Measurements from ENCODE around the gene NFKBIZ.

- TF ChIP-seq TAF1 (conservative IDR thresholded peaks at IDR 0.05) (no peak), JUND (IDR thresholded peaks at IDR 0.05) (no peak), RXRA (IDR thresholded peaks at IDR 0.05) (no peak), GABPA (IDR thresholded peaks at IDR 0.05 in 1 of 2, conservative IDR thresholded peaks at IDR 0.05 in 1 of 2) (no peak), RAD21 (IDR thresholded peaks at IDR 0.05) (no peak), YY1 (IDR thresholded peaks at IDR 0.05) (no peak), SP1 (IDR thresholded peaks at IDR 0.05) (no peak)
- TF ChIP-seq, protein P1, sequence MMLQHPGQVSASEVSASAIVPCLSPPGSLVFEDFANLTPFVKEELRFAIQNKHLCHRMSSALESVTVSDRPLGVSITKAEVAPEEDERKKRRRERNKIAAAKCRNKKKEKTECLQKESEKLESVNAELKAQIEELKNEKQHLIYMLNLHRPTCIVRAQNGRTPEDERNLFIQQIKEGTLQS (IDR thresholded peaks at IDR 0.05): no peak
- TF ChIP-seq, protein P2, sequence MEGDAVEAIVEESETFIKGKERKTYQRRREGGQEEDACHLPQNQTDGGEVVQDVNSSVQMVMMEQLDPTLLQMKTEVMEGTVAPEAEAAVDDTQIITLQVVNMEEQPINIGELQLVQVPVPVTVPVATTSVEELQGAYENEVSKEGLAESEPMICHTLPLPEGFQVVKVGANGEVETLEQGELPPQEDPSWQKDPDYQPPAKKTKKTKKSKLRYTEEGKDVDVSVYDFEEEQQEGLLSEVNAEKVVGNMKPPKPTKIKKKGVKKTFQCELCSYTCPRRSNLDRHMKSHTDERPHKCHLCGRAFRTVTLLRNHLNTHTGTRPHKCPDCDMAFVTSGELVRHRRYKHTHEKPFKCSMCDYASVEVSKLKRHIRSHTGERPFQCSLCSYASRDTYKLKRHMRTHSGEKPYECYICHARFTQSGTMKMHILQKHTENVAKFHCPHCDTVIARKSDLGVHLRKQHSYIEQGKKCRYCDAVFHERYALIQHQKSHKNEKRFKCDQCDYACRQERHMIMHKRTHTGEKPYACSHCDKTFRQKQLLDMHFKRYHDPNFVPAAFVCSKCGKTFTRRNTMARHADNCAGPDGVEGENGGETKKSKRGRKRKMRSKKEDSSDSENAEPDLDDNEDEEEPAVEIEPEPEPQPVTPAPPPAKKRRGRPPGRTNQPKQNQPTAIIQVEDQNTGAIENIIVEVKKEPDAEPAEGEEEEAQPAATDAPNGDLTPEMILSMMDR (IDR thresholded peaks at IDR 0.05; ENCODE audit: low read depth, low read length, missing input control): no peak
- TF ChIP-seq, protein P3, sequence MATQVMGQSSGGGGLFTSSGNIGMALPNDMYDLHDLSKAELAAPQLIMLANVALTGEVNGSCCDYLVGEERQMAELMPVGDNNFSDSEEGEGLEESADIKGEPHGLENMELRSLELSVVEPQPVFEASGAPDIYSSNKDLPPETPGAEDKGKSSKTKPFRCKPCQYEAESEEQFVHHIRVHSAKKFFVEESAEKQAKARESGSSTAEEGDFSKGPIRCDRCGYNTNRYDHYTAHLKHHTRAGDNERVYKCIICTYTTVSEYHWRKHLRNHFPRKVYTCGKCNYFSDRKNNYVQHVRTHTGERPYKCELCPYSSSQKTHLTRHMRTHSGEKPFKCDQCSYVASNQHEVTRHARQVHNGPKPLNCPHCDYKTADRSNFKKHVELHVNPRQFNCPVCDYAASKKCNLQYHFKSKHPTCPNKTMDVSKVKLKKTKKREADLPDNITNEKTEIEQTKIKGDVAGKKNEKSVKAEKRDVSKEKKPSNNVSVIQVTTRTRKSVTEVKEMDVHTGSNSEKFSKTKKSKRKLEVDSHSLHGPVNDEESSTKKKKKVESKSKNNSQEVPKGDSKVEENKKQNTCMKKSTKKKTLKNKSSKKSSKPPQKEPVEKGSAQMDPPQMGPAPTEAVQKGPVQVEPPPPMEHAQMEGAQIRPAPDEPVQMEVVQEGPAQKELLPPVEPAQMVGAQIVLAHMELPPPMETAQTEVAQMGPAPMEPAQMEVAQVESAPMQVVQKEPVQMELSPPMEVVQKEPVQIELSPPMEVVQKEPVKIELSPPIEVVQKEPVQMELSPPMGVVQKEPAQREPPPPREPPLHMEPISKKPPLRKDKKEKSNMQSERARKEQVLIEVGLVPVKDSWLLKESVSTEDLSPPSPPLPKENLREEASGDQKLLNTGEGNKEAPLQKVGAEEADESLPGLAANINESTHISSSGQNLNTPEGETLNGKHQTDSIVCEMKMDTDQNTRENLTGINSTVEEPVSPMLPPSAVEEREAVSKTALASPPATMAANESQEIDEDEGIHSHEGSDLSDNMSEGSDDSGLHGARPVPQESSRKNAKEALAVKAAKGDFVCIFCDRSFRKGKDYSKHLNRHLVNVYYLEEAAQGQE (IDR thresholded peaks at IDR 0.05): no peak
- TF ChIP-seq, protein P4, sequence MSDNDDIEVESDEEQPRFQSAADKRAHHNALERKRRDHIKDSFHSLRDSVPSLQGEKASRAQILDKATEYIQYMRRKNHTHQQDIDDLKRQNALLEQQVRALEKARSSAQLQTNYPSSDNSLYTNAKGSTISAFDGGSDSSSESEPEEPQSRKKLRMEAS (IDR thresholded peaks at IDR 0.05): no peak
Measured at GRCh38 chr3:101900316-101900715, 51.0 kb downstream of the NFKBIZ start.

All from liver (tissue), 3 donors.